Esophagus (tissue), 2 donors: Measurements from ENCODE around the gene UBA5. TPM values are rescaled to one million over a fixed set of nuclear protein-coding genes. Genes with fewer than 3 reads are reported as not detected.
A peak's percentile ranks its signal among the peaks of the same experiment; 100 is the strongest.

Source experiments
- H3K27ac ChIP-seq, 2 donors: one replicate each; pipeline ENCODE4 v1.5.1; 2013; ENCODE audit warnings: low read depth in 2 of 2, mild to moderate bottlenecking in 2 of 2, inconsistent platforms in 1 of 2, low read length in 1 of 2, moderate library complexity in 1 of 2
- H3K27me3 ChIP-seq, 2 donors: one replicate each; pipeline ENCODE4 v1.6.1; 2013; ENCODE audit warnings: low read length in 2 of 2, control low read depth in 1 of 2, mild to moderate bottlenecking in 1 of 2; ENCODE audit not compliant: insufficient read depth in 2 of 2, control insufficient read depth in 1 of 2
- H3K36me3 ChIP-seq, 2 donors: one replicate each; pipeline ENCODE4 v1.6.1; 2013; ENCODE audit warnings: low read length in 1 of 2; ENCODE audit not compliant: control insufficient read depth in 2 of 2, insufficient read depth in 2 of 2
- H3K4me1 ChIP-seq, 2 donors: one replicate each; pipeline ENCODE4 v1.6.1; 2013; ENCODE audit warnings: low read length in 1 of 2; ENCODE audit not compliant: control insufficient read depth in 2 of 2, insufficient read depth in 2 of 2
- H3K4me3 ChIP-seq, 2 donors: one replicate each; pipeline ENCODE4 v1.5.1; 2013; ENCODE audit warnings: low read length in 2 of 2, mild to moderate bottlenecking in 2 of 2, low read depth in 1 of 2, moderate library complexity in 1 of 2
- H3K9me3 ChIP-seq, 2 donors: one replicate each; pipeline ENCODE4 v1.6.1; 2013; ENCODE audit warnings: mild to moderate bottlenecking in 2 of 2, low read depth in 1 of 2, low read length in 1 of 2, moderate library complexity in 1 of 2; ENCODE audit not compliant: control insufficient read depth in 2 of 2, insufficient read depth in 1 of 2
- WGBS, 2 donors: extraction: QIAGEN DNeasy Blood & Tissue Kit; methylation state at CpG; one replicate each; pipeline ENCODE4 v1.1.7; 2013; 5-methylcytosine and 5-hydroxymethylcytosine counted together
- polyA plus RNA-seq, 2 donors: library from polyadenylated mRNA; stranded (reverse); fragments of 200-250 nt; gene quantifications; one replicate each; pipeline ENCODE4 v1.2.3, GENCODE V29; 2013
- donor health status: healthy with polysubstance abuse.
- donor health status: Bipolar disorder and iron deficiency.

UBA5 gene
- polyA plus RNA-seq, 2 donors = 16.3 to 19.2 TPM

DNA sequence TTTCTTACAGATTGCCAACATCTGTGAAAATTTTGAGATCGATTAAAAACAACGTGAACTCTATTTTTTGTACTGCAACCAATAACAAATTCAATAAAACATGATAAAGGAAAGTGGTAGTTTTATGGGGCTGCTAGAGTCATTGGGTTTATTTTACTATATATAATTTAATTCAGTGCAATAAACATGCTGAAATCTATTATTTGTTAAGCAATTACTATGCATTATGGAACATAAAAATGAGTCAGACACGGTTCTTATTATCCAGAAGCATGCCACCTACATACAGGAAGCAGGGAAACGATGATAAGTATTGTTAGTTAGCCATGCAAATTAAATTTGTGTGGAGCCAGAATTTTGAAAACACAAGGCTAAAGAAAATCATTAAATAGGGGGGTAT, 34.9 kb downstream of the UBA5 start:
- Histone ChIP-seq H3K9me3 (no peaks in the 10 kb centered on the region), H3K4me3 (no peak overlapping the region), H3K4me1 (no peaks in the 10 kb centered on the region), H3K36me3 (peaks cover 7 to 9% of the 10 kb centered on the region in 2 donors), H3K27me3 (no peaks in the 10 kb centered on the region), H3K27ac (no peak overlapping the region)
- WGBS, 2 donors = 70 to 78% methylated on average over 4 of the region's 4 CpGs

DNA sequence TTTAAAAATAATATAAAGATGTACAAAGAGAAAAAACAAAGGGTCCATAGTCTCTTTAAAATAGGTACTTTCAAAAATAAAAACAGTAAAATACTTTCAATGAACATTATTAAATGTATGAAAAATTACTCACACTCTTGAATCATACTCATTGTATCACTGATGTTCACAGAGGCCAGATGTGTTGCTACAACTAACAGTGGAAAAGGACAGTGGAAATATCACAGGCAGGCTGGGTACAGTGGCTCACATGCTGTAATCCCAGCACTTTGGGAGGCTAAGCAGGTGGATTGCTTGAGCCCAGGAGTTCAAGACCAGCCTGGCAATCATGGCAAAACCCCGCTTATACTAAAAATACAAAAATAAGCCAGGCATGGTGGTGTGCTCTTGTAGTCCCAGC, 35.3 kb downstream of the UBA5 start:
- 97 to 98% methylated on average over 1 of the region's 1 CpG for WGBS, 2 donors
- Histone ChIP-seq H3K36me3 (peaks cover 7 to 9% of the 10 kb centered on the region in 2 donors), H3K27ac (no peak overlapping the region), H3K27me3 (no peaks in the 10 kb centered on the region), H3K4me3 (no peak overlapping the region), H3K4me1 (no peaks in the 10 kb centered on the region), H3K9me3 (no peaks in the 10 kb centered on the region)

DNA sequence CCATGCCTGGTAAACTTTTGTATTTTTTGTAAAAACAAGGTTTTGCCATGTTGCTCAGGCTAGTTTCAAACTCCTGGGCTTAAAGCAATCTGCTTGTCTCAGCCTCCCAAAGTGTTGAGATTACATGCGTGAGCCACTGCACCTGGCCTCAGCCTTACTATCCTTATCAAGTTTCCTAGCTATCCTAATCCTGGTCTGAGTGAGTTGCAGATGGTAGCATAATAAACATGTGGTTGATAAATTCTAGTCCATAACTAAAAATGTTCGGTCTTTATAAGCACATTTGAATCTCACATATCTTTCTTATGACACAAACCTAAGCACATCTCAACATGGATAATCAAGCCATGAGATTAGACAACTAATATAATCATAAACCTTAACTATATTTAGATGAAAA, 43.6 kb downstream of the UBA5 start:
- Histone ChIP-seq H3K27ac (no peak overlapping the region), H3K4me3 (no peak overlapping the region), H3K9me3 (no peaks in the 10 kb centered on the region), H3K36me3 (peaks cover 3 to 10% of the 10 kb centered on the region in 2 donors), H3K27me3 (no peaks in the 10 kb centered on the region), H3K4me1 (no peaks in the 10 kb centered on the region)
- WGBS, 2 donors = 74 to 93% methylated on average over 2 of the region's 2 CpGs

DNA sequence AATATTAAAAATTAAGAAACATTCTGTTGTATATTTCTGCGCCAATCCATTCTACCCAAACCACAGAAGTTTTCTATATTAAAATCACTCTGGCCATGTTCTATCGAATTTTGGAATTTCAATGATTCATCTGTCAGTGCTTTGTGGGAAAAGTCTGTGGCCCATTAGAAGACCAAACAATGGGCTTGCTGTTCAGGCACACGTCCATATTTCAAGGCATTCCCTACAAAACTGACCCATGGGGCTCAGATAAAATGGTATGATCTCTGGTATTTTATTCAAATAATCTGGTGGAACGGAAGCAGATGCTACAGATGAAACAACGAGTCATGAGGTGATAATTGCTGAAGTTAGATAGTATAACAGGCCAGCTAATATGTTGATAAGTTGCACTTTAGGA, 49.6 kb downstream of the UBA5 start:
- no peaks in the 10 kb centered on the region for H3K4me1 ChIP-seq
- WGBS, 2 donors = 90 to 94% methylated on average over 5 of the region's 5 CpGs
- H3K9me3 ChIP-seq = no peaks in the 10 kb centered on the region
- H3K27me3 ChIP-seq = no peaks in the 10 kb centered on the region
- no peak overlapping the region for H3K27ac ChIP-seq
- H3K4me3 ChIP-seq = no peak overlapping the region
- peaks cover 3 to 6% of the 10 kb centered on the region in 2 donors for H3K36me3 ChIP-seq

DNA sequence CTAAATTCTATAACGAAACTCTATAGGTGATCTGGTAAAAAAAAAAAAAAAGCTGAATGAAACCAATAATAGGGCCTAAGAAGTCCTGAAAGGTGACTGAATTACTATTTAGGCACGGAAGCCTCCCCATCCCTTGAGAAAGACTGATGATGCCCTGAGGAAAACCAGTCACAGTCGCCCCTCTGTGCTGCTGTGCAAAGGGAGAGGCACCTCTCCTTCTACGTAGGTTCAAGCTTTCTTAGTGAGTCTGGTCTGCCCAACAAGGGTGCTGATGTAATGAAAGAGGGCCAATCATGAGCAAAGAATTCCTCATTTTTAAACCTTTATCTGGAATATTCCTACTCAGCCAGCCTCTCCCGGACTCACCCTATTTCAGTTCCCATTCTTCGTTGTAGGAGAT, 50.2 kb downstream of the UBA5 start:
- H3K27ac ChIP-seq = no peak overlapping the region
- H3K4me3 ChIP-seq = no peak overlapping the region
- peaks cover 3 to 6% of the 10 kb centered on the region in 2 donors for H3K36me3 ChIP-seq
- H3K4me1 ChIP-seq = no peaks in the 10 kb centered on the region
- H3K9me3 ChIP-seq = no peaks in the 10 kb centered on the region
- WGBS, 2 donors = 96 to 97% methylated on average over 6 of the region's 6 CpGs
- no peaks in the 10 kb centered on the region for H3K27me3 ChIP-seq

DNA sequence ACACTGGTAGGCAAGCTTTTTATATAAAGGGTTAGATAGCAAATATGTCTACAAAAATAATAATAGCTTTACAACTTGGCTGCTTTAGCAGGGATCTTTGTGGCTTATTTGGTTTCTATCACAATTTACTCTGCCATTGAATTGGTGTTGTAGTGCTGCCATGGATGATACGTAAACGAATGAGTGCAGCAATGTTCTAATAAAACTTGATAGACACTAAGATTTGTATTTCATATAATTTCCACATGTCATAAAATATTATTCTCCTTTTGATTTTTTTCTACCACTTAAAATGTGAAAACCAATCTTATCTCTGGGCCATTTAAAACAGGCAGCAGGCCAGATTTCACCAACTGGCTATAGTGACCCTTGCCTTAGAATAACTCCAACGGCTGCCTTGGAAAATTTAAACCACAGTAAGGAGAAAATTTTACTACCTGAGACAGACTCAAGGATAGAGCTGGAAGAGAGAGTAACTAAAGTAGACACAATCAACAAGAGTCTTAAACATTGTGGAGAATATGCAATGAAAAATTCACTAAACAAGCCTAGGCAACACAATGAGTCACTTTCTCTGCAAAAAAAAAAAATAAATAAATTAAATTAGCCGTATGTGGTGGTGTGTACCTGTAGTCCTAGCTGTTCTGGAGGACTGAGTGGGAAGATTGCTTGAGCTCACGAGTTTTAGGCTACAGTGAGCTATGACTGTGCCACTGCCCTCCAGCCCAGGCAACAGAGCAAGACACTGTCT, 54.0 kb downstream of the UBA5 start:
- no peak overlapping the region for H3K27ac ChIP-seq
- WGBS, 2 donors = 83 to 86% methylated on average over 5 of the region's 5 CpGs

DNA sequence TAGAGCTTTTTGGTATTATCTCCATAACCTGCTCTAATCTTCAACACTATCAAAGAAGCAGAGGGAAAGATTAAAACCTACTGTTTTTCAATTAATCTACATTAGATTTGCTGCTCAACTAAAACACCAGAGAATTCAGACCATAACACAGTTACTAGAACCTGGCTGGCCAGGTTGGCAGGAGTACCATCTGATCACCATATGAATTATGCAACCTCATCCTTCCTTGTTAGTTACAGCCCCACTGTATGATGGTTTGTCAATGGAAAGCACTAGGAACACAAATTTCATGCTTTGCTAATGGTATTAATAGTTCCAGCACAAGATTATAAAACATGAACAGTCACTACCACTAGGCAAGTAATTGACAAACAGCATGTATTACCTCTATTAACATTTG, 56.2 kb downstream of the UBA5 start:
- no peak overlapping the region for H3K27ac ChIP-seq
- H3K36me3 ChIP-seq = peaks cover 0 to 4% of the 10 kb centered on the region in 2 donors
- H3K9me3 ChIP-seq = no peaks in the 10 kb centered on the region

More for the DNA sequence above, 54.0 kb downstream of the UBA5 start:
- Histone ChIP-seq H3K4me1 (no peaks in the 10 kb centered on the region), H3K9me3 (no peaks in the 10 kb centered on the region), H3K4me3 (no peak overlapping the region), H3K27me3 (no peaks in the 10 kb centered on the region), H3K36me3 (peaks cover 0 to 4% of the 10 kb centered on the region in 2 donors)

DNA sequence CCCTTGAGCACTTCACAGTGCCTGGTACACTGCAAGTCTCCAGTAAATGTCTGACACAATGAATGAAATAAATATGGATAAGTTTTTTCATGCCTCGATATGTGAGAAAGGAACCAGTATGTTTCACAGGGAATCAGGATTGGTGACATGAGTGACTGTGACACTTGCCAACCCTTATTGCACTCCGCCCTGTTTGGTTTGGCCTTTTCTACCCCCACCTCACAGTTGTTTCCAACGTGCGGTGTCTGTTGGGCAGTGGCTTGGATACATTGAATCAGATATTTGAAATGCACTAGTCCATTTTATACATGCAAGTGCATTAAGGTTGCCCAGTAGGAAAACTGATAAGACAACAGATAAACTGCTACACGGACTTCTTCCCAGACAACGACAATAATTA, 60.1 kb downstream of the UBA5 start:
- no peaks in the 10 kb centered on the region for H3K9me3 ChIP-seq
- peaks cover 0 to 2% of the 10 kb centered on the region in 2 donors for H3K36me3 ChIP-seq
- H3K27me3 ChIP-seq = no peaks in the 10 kb centered on the region
- WGBS, 2 donors = 62 to 66% methylated on average over 6 of the region's 6 CpGs
- H3K4me3 ChIP-seq = peak overlapping the region in 1 of 2 donors; percentile 99
- no peak overlapping the region for H3K27ac ChIP-seq
- no peaks in the 10 kb centered on the region for H3K4me1 ChIP-seq

More for the DNA sequence above, 56.2 kb downstream of the UBA5 start:
- no peaks in the 10 kb centered on the region for H3K27me3 ChIP-seq
- no peak overlapping the region for H3K4me3 ChIP-seq
- no peaks in the 10 kb centered on the region for H3K4me1 ChIP-seq

DNA sequence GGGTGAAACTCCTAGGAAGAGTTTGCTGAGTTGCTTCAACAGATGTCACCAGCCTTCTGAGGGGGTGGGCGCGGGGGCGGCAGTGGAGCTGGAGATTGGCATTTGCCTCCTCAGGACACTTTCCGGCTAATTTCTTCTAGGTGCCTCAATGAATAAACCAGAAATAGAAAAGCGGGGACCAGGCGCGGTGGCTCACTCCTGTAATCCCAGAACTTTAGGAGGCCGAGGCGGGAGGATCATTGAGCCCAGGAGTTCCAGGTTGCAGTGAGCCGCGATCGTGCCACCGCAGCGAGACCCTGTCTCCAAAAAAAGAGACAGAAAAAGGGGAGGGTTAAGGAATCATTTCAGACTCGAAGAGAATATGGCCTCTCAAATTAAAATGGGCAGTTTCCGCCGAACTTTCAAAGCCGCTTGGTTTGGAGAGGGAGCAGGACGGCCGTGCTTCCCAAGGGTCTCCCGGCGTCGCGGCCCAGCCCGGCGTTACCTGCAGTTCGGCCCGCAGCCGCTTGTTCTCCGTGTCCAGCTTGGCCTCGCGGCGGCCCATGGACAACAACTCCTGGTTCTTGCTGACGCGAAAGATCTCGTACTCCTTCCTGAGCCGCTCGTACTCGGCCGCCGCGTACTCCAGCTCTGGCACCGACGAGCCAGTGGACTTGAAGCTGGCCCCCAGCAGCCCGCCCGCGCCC, 61.5 kb downstream of the UBA5 start:
- H3K4me1 ChIP-seq = no peaks in the 10 kb centered on the region
- H3K27me3 ChIP-seq = no peaks in the 10 kb centered on the region
- peaks cover 0 to 2% of the 10 kb centered on the region in 2 donors for H3K36me3 ChIP-seq
- peak overlapping the region; percentile 98 for H3K27ac ChIP-seq
- H3K4me3 ChIP-seq = peak overlapping the region; percentile 95 to 99
- 2 to 3% methylated on average over 46 to 47 of the region's 47 CpGs for WGBS, 2 donors
- H3K9me3 ChIP-seq = no peaks in the 10 kb centered on the region
